ENCODE measurements around the gene ADGRD1.

ADGRD1 gene

GRCh38 chr12:131053567-131053966 lies 99.9 kb downstream of the ADGRD1 start:
- no peaks in the 10 kb centered on the region for H3K9me3 ChIP-seq
- TF ChIP-seq CTCF (IDR thresholded peaks at IDR 0.05): no peak
- H3K27ac ChIP-seq: no peak overlapping the region
- H3K27me3 ChIP-seq: no peaks in the 10 kb centered on the region
- no peak overlapping the region for H3K4me3 ChIP-seq
- no peak for DNase-seq
- intact Hi-C loops (cut with DNase I; ENCODE audit: low total_unique reads): no loop called here
- no peaks in the 10 kb centered on the region for H3K4me1 ChIP-seq
- H3K36me3 ChIP-seq: no peaks in the 10 kb centered on the region

DNA sequence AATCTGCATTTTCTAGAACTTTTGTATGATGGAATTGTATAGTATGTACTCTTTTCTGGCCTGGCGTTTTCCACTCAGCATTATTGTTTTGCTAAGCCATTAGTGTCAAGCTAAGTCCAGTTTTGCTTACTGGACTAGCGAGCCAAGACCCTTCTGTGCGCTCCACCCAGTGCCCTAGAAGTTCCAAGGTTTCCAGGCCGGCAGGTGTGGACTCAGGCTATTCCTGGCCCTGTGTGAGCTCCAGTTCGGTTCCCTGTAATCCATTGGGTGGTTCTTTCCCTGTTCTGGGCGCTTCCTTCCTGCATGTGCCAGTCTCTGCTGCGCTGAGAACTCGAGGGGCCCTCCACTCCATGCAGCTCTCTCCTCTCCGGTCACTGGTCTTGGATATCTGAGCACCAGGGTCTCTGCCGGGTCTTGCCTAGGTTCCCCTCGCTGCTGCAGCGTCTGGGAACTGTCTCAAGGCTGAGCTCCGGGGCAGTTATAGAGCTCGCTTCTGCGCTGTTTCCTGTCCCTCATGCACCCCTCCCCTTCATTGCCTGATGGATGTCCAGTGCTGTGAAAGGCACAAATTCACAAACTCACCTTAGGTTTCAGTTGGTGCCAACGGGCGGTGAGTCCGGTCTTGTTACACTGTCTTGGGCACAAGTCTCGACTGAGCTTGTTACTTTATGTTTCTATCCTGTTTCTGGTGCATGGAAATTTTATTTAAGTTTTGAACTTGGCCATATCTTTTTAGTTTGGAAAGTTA lies 100.8 kb downstream of the ADGRD1 start:
- Histone ChIP-seq H3K36me3 (no peaks in the 10 kb centered on the region), H3K27me3 (no peaks in the 10 kb centered on the region), H3K4me3 (no peak overlapping the region), H3K27ac (no peak overlapping the region), H3K9me3 (no peaks in the 10 kb centered on the region), H3K4me1 (no peaks in the 10 kb centered on the region)
- TF ChIP-seq CTCF (IDR thresholded peaks at IDR 0.05): no peak
- intact Hi-C loops (cut with DNase I; ENCODE audit: low total_unique reads): no loop called here
- DNase-seq: peak; percentile 12 to 41

- intact Hi-C loops (cut with DNase I; ENCODE audit: low total_unique reads): no loop called here
- Histone ChIP-seq H3K9me3 (no peaks in the 10 kb centered on the region), H3K27ac (no peak overlapping the region), H3K36me3 (no peaks in the 10 kb centered on the region), H3K27me3 (no peaks in the 10 kb centered on the region), H3K4me1 (no peaks in the 10 kb centered on the region), H3K4me3 (no peak overlapping the region)
- DNase-seq: peak in 1 of 2 donors; percentile 15
- TF ChIP-seq CTCF (IDR thresholded peaks at IDR 0.05): no peak
Observed at GRCh38 chr12:131055093-131055465, 101.4 kb downstream of the ADGRD1 start.

DNA sequence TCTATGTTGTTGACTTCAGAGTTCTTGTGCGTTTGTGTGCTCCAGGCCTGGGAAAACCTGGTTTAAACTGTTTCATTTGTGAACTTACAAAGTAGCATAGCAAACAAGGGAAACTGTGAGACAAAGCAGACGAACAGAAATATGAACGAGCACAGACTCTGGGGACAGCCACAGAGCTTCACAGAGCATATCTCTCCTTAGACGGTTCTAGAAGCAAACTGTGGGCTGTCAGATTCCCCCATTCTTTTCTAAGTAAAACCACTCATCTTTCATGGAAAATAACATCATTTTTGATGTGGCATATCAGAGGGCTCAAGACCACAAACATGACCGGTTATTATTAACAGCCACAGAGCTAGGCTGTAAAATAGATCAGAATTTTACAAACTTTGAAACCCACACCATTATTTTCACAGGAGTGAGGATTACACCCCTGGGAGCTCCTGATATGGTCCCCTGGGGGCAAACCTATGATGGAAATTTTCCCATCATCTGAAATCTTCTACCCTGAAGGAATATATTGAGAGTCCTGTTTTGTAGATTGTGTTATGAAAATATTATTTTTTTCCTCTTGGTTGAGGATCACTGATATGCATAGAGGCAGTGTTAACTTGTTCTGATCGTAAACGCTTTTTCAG lies 102.0 kb downstream of the ADGRD1 start:
- Histone ChIP-seq H3K27me3 (no peaks in the 10 kb centered on the region), H3K36me3 (no peaks in the 10 kb centered on the region), H3K4me3 (no peak overlapping the region), H3K27ac (no peak overlapping the region), H3K9me3 (no peaks in the 10 kb centered on the region), H3K4me1 (no peaks in the 10 kb centered on the region)
- intact Hi-C loops (cut with DNase I; ENCODE audit: low total_unique reads): no loop called here
- no peak for TF ChIP-seq CTCF (IDR thresholded peaks at IDR 0.05)
- no peak for DNase-seq

- H3K4me1 ChIP-seq: no peaks in the 10 kb centered on the region
- no peaks in the 10 kb centered on the region for H3K36me3 ChIP-seq
- no peak overlapping the region for H3K4me3 ChIP-seq
- H3K27me3 ChIP-seq: no peaks in the 10 kb centered on the region
- intact Hi-C loops (cut with DNase I; ENCODE audit: low total_unique reads): no loop called here
- no peaks in the 10 kb centered on the region for H3K9me3 ChIP-seq
- no peak overlapping the region for H3K27ac ChIP-seq
- DNase-seq: no peak
- no peak for TF ChIP-seq CTCF (IDR thresholded peaks at IDR 0.05)
Observed at GRCh38 chr12:131056626-131057025, 102.9 kb downstream of the ADGRD1 start.

Data from tibial artery (tissue), 4 donors.